ENCODE data around the gene IKZF3. TPM values are rescaled to one million over a fixed set of nuclear protein-coding genes. Genes with fewer than 3 reads are reported as not detected.
"Not testable (repeated sequence)": the region's sequence is repeated elsewhere in the genome, so short reads cannot be mapped to it uniquely, and the experiment has no call there.

Gene IKZF3
- polyA plus RNA-seq (2013) = 0.66 TPM

- Histone ChIP-seq H3K27ac (ENCODE audit: insufficient read depth in 1 of 2, low read depth in 1 of 2, low read length in 2 of 2, poor library complexity in 1 of 2, severe bottlenecking in 2 of 2) (peak within 1 kb of the TSS in 1 of 2 experiments; percentile 64), H3K27me3 (replicated peaks in 2 of 5; ENCODE audit: control insufficient read depth in 4 of 5, insufficient read depth in 5 of 5, low read length in 4 of 5) (peaks cover 6 to 80% (median 46%) of the 10 kb centered on the region in 5 experiments), H3K9me3 (ENCODE audit: control extremely low read depth in 1 of 5, control insufficient read depth in 4 of 5, insufficient read depth in 2 of 5, low read depth in 1 of 5, low read length in 4 of 5) (peaks cover 0 to 16% (median 14%) of the 10 kb centered on the region in 5 experiments), H3K4me3 (ENCODE audit: control insufficient read depth in 1 of 7, extremely low read depth in 1 of 7, insufficient read depth in 4 of 7, low read depth in 2 of 7, low read length in 6 of 7) (peak within 1 kb of the TSS in 6 of 7 experiments; percentile 9 to 53 (median 46)), H3K4me1 (ENCODE audit: control extremely low read depth in 1 of 4, control insufficient read depth in 4 of 4, insufficient read depth in 4 of 4, low read length in 3 of 4) (peaks cover 10 to 19% (median 12%) of the 10 kb centered on the region in 4 experiments), H3K36me3 (ENCODE audit: control insufficient read depth in 4 of 4, insufficient read depth in 4 of 4, low read length in 3 of 4) (no peaks in the 10 kb centered on the region)
- CTCF ChIA-PET = interaction anchor here (0.9 to 1.5 kb wide), 2 partner anchors 21 to 111 kb away, joined by 3 read pairs; no protein-coding TSS in a partner anchor
- POLR2A ChIA-PET = no interaction called here
- DNase-seq = peak; percentile 42 to 71 (median 67)
- WGBS (ENCODE audit: insufficient coverage) = 1% methylated on average over 41 of the region's 50 CpGs
Measured at GRCh38 chr17:39863918-39864746, at the start of gene IKZF3. TSS of gene IKZF3 (minus strand) at chr17:39864312. CDS start at chr17:39864126, 186 bp downstream.

GRCh38 chr17:39908789-39909352 lies 44.8 kb upstream of the IKZF3 start:
- no peaks in the 10 kb centered on the region for H3K27me3 ChIP-seq (replicated peaks in 2 of 5; ENCODE audit: control insufficient read depth in 4 of 5, insufficient read depth in 5 of 5, low read length in 4 of 5)
- H3K9me3 ChIP-seq (ENCODE audit: control extremely low read depth in 1 of 5, control insufficient read depth in 4 of 5, insufficient read depth in 2 of 5, low read depth in 1 of 5, low read length in 4 of 5) = no peaks in the 10 kb centered on the region
- CTCF ChIA-PET = interaction anchor here (1.0 to 1.1 kb wide), 2 partner anchors 11 to 31 kb away, joined by 3 to 4 read pairs; no protein-coding TSS in a partner anchor
- H3K27ac ChIP-seq (ENCODE audit: insufficient read depth in 1 of 2, low read depth in 1 of 2, low read length in 2 of 2, poor library complexity in 1 of 2, severe bottlenecking in 2 of 2) = no peak overlapping the region
- H3K36me3 ChIP-seq (ENCODE audit: control insufficient read depth in 4 of 4, insufficient read depth in 4 of 4, low read length in 3 of 4) = peaks cover 0 to 13% (median 0%) of the 10 kb centered on the region in 4 experiments
- peaks cover 0 to 17% (median 4%) of the 10 kb centered on the region in 4 experiments for H3K4me1 ChIP-seq (ENCODE audit: control extremely low read depth in 1 of 4, control insufficient read depth in 4 of 4, insufficient read depth in 4 of 4, low read length in 3 of 4)
- DNase-seq = no peak
- POLR2A ChIA-PET = no interaction called here
- no peak overlapping the region for H3K4me3 ChIP-seq (ENCODE audit: control insufficient read depth in 1 of 7, extremely low read depth in 1 of 7, insufficient read depth in 4 of 7, low read depth in 2 of 7, low read length in 6 of 7)
- WGBS (ENCODE audit: insufficient coverage) = 100% methylated on average over 6 of the region's 6 CpGs

GRCh38 chr17:39904990-39905288 lies 40.8 kb upstream of the IKZF3 start:
- Histone ChIP-seq H3K9me3 (ENCODE audit: control extremely low read depth in 1 of 5, control insufficient read depth in 4 of 5, insufficient read depth in 2 of 5, low read depth in 1 of 5, low read length in 4 of 5) (no peaks in the 10 kb centered on the region), H3K27me3 (replicated peaks in 2 of 5; ENCODE audit: control insufficient read depth in 4 of 5, insufficient read depth in 5 of 5, low read length in 4 of 5) (no peaks in the 10 kb centered on the region), H3K27ac (ENCODE audit: insufficient read depth in 1 of 2, low read depth in 1 of 2, low read length in 2 of 2, poor library complexity in 1 of 2, severe bottlenecking in 2 of 2) (no peak overlapping the region), H3K4me3 (ENCODE audit: control insufficient read depth in 1 of 7, extremely low read depth in 1 of 7, insufficient read depth in 4 of 7, low read depth in 2 of 7, low read length in 6 of 7) (no peak overlapping the region), H3K36me3 (ENCODE audit: control insufficient read depth in 4 of 4, insufficient read depth in 4 of 4, low read length in 3 of 4) (peaks cover 0 to 6% (median 0%) of the 10 kb centered on the region in 4 experiments), H3K4me1 (ENCODE audit: control extremely low read depth in 1 of 4, control insufficient read depth in 4 of 4, insufficient read depth in 4 of 4, low read length in 3 of 4) (peaks cover 8 to 32% (median 16%) of the 10 kb centered on the region in 4 experiments)
- CTCF ChIA-PET = interaction anchor here (1.0 to 1.5 kb wide), 3 partner anchors 9 to 113 kb away, joined by 3 to 4 read pairs (median 3); no protein-coding TSS in a partner anchor
- WGBS (ENCODE audit: insufficient coverage) = 100% methylated on average over 3 of the region's 3 CpGs
- DNase-seq = no peak
- POLR2A ChIA-PET = no interaction called here

GRCh38 chr17:39903158-39903884 lies 39.2 kb upstream of the IKZF3 start:
- 33% methylated on average over 1 of the region's 4 CpGs for WGBS (ENCODE audit: insufficient coverage)
- Histone ChIP-seq H3K27ac (ENCODE audit: insufficient read depth in 1 of 2, low read depth in 1 of 2, low read length in 2 of 2, poor library complexity in 1 of 2, severe bottlenecking in 2 of 2) (no peak overlapping the region), H3K36me3 (ENCODE audit: control insufficient read depth in 4 of 4, insufficient read depth in 4 of 4, low read length in 3 of 4) (no peaks in the 10 kb centered on the region), H3K4me3 (ENCODE audit: control insufficient read depth in 1 of 7, extremely low read depth in 1 of 7, insufficient read depth in 4 of 7, low read depth in 2 of 7, low read length in 6 of 7) (peak overlapping the region in 3 of 7 experiments; percentile 26 to 48 (median 44)), H3K27me3 (replicated peaks in 2 of 5; ENCODE audit: control insufficient read depth in 4 of 5, insufficient read depth in 5 of 5, low read length in 4 of 5) (no peaks in the 10 kb centered on the region), H3K4me1 (ENCODE audit: control extremely low read depth in 1 of 4, control insufficient read depth in 4 of 4, insufficient read depth in 4 of 4, low read length in 3 of 4) (peaks cover 8 to 32% (median 16%) of the 10 kb centered on the region in 4 experiments), H3K9me3 (ENCODE audit: control extremely low read depth in 1 of 5, control insufficient read depth in 4 of 5, insufficient read depth in 2 of 5, low read depth in 1 of 5, low read length in 4 of 5) (no peaks in the 10 kb centered on the region)
- ChIA-PET CTCF (interaction anchor here (1.0 to 1.5 kb wide), 2 partner anchors 23 to 30 kb away, joined by 3 read pairs; no protein-coding TSS in a partner anchor), POLR2A (no interaction called here)
- peak; percentile 56 to 83 (median 75) for DNase-seq

- H3K36me3 ChIP-seq (ENCODE audit: control insufficient read depth in 4 of 4, insufficient read depth in 4 of 4, low read length in 3 of 4); H3K27me3 ChIP-seq (replicated peaks in 2 of 5; ENCODE audit: control insufficient read depth in 4 of 5, insufficient read depth in 5 of 5, low read length in 4 of 5); POLR2A ChIA-PET; H3K27ac ChIP-seq (ENCODE audit: insufficient read depth in 1 of 2, low read depth in 1 of 2, low read length in 2 of 2, poor library complexity in 1 of 2, severe bottlenecking in 2 of 2); DNase-seq; H3K4me3 ChIP-seq (ENCODE audit: control insufficient read depth in 1 of 7, extremely low read depth in 1 of 7, insufficient read depth in 4 of 7, low read depth in 2 of 7, low read length in 6 of 7); H3K9me3 ChIP-seq (ENCODE audit: control extremely low read depth in 1 of 5, control insufficient read depth in 4 of 5, insufficient read depth in 2 of 5, low read depth in 1 of 5, low read length in 4 of 5): not testable (repeated sequence)
- CTCF ChIA-PET = interaction anchor here (1.2 kb wide), 1 partner anchor 16 kb away, joined by 4 read pairs; the partner anchor contains the start of gene GSDMB
- no CpG with 5 or more reads among the region's 2 CpGs for WGBS (ENCODE audit: insufficient coverage)
- peaks cover 8 to 32% (median 16%) of the 10 kb centered on the region in 4 experiments for H3K4me1 ChIP-seq (ENCODE audit: control extremely low read depth in 1 of 4, control insufficient read depth in 4 of 4, insufficient read depth in 4 of 4, low read length in 3 of 4)
Measured at GRCh38 chr17:39902027-39902426, 37.9 kb upstream of the IKZF3 start.

- ChIA-PET CTCF (interaction anchor here (1.1 kb wide), 1 partner anchor 41 kb away, joined by 4 read pairs; no protein-coding TSS in a partner anchor), POLR2A (no interaction called here)
Measured at GRCh38 chr17:39899215-39899614, 35.1 kb upstream of the IKZF3 start.

More at GRCh38 chr17:39899215-39899614, 35.1 kb upstream of the IKZF3 start:
- no peaks in the 10 kb centered on the region for H3K36me3 ChIP-seq (ENCODE audit: control insufficient read depth in 4 of 4, insufficient read depth in 4 of 4, low read length in 3 of 4)
- peaks cover 8 to 28% (median 20%) of the 10 kb centered on the region in 4 experiments for H3K4me1 ChIP-seq (ENCODE audit: control extremely low read depth in 1 of 4, control insufficient read depth in 4 of 4, insufficient read depth in 4 of 4, low read length in 3 of 4)
- H3K27ac ChIP-seq (ENCODE audit: insufficient read depth in 1 of 2, low read depth in 1 of 2, low read length in 2 of 2, poor library complexity in 1 of 2, severe bottlenecking in 2 of 2) = no peak overlapping the region
- H3K27me3 ChIP-seq (replicated peaks in 2 of 5; ENCODE audit: control insufficient read depth in 4 of 5, insufficient read depth in 5 of 5, low read length in 4 of 5) = no peaks in the 10 kb centered on the region
- no peak for DNase-seq
- H3K4me3 ChIP-seq (ENCODE audit: control insufficient read depth in 1 of 7, extremely low read depth in 1 of 7, insufficient read depth in 4 of 7, low read depth in 2 of 7, low read length in 6 of 7) = no peak overlapping the region
- no peaks in the 10 kb centered on the region for H3K9me3 ChIP-seq (ENCODE audit: control extremely low read depth in 1 of 5, control insufficient read depth in 4 of 5, insufficient read depth in 2 of 5, low read depth in 1 of 5, low read length in 4 of 5)

Measured in common myeloid progenitor, CD34-positive (primary cell).